HepG2 (cell line): ENCODE measurements around the gene SSH3. TPM values are rescaled to one million over a fixed set of nuclear protein-coding genes. Genes with fewer than 3 reads are reported as not detected.

Experiments
- BRD4 ChIP-seq: sonication (generic); formaldehyde crosslinking; IDR thresholded peaks from 2 replicates; pipeline ENCODE4 v1.4.0; 2020; ENCODE audit warnings: missing genetic modification reagents
- CHCHD3 ChIP-seq: sonication (generic); formaldehyde crosslinking; IDR thresholded peaks from 2 replicates; pipeline ENCODE4 v1.8.0; 2022; ENCODE audit warnings: mild to moderate bottlenecking, missing genetic modification reagents, moderate library complexity
- ELF4 ChIP-seq: sonication (generic); formaldehyde crosslinking; IDR thresholded peaks from 2 replicates; pipeline ENCODE4 v1.5.0; 2020; ENCODE audit warnings: missing genetic modification reagents, mild to moderate bottlenecking, moderate library complexity, borderline replicate concordance
- FOSL1 ChIP-seq: sonication (generic); formaldehyde crosslinking; IDR thresholded peaks from 2 replicates; pipeline ENCODE4 v1.9.0; 2021; ENCODE audit warnings: missing genetic modification reagents, borderline replicate concordance
- MED1 ChIP-seq: sonication (generic); formaldehyde crosslinking; IDR thresholded peaks from 2 replicates; pipeline ENCODE4 v1.4.0; 2020; ENCODE audit warnings: missing genetic modification reagents
- NFRKB ChIP-seq: fragments of 450-650 bp; IDR thresholded peaks from 2 replicates; pipeline ENCODE4 v1.6.1; 2017
- PHF20 ChIP-seq: sonication (generic); formaldehyde crosslinking; IDR thresholded peaks from 2 replicates; pipeline ENCODE4 v1.5.0; 2020; ENCODE audit warnings: mild to moderate bottlenecking, missing genetic modification reagents
- SALL1 ChIP-seq: sonication (generic); formaldehyde crosslinking; IDR thresholded peaks from 2 replicates; pipeline ENCODE4 v1.8.0; 2022; ENCODE audit warnings: mild to moderate bottlenecking, missing genetic modification reagents
- SMAD1 ChIP-seq: sonication (generic); formaldehyde crosslinking; IDR thresholded peaks from 2 replicates; pipeline ENCODE4 v1.4.0; 2020; ENCODE audit warnings: missing genetic modification reagents, low read depth, mild to moderate bottlenecking, borderline replicate concordance
- THAP11 ChIP-seq: IDR thresholded peaks from 2 replicates; pipeline ENCODE4 v1.6.1; 2016; ENCODE audit warnings: missing biosample characterization, missing genetic modification reagents
- ZBTB14 ChIP-seq: sonication (generic); formaldehyde crosslinking; IDR thresholded peaks from 2 replicates; pipeline ENCODE4 v1.4.0; 2020; ENCODE audit warnings: missing genetic modification reagents
- ZKSCAN8 ChIP-seq: IDR thresholded peaks from 2 replicates; pipeline ENCODE4 v1.6.1; 2016; ENCODE audit warnings: borderline replicate concordance, missing genetic modification reagents, missing compliant biosample characterization
- ZNF281 ChIP-seq: sonication (generic); formaldehyde crosslinking; IDR thresholded peaks from 2 replicates; pipeline ENCODE4 v1.4.0; 2020; ENCODE audit warnings: missing genetic modification reagents, borderline replicate concordance
- ZNF496 ChIP-seq: sonication (generic); formaldehyde crosslinking; IDR thresholded peaks from 2 replicates; pipeline ENCODE4 v1.8.1; 2023; ENCODE audit warnings: mild to moderate bottlenecking, moderate library complexity, missing genetic modification reagents; ENCODE audit not compliant: insufficient replicate concordance
- ZNF563 ChIP-seq: sonication (generic); formaldehyde crosslinking; IDR thresholded peaks from 2 replicates; pipeline ENCODE4 v1.8.0; 2022; ENCODE audit warnings: mild to moderate bottlenecking, moderate library complexity, missing genetic modification reagents
- ZNF737 ChIP-seq: sonication (generic); formaldehyde crosslinking; IDR thresholded peaks from 2 replicates; pipeline ENCODE4 v1.5.0; 2020; ENCODE audit warnings: missing genetic modification reagents, mild to moderate bottlenecking, borderline replicate concordance
- ZNF749 ChIP-seq: sonication (generic); formaldehyde crosslinking; IDR thresholded peaks from 2 replicates; pipeline ENCODE4 v1.8.0; 2022; ENCODE audit warnings: mild to moderate bottlenecking, missing genetic modification reagents, moderate library complexity, borderline replicate concordance
- polyA plus RNA-seq, 8 experiments: library from polyadenylated mRNA; depleted of rRNA in 3 of 8; stranded (reverse) in 7 of 8; unstranded in 1 of 8; fragments of >200 nt; fragmentation: Illumina TruSeq in 4 of 8; extraction: Trizol in 4 of 8; gene quantifications; 2 replicates each; pipeline versions ENCODE4 v1.2.1 to v1.2.3, GENCODE V29; 2011 to 2016; ENCODE audit warnings: low read depth in 4 of 8, missing spikeins in 1 of 8, mixed read lengths in 1 of 8; ENCODE audit not compliant: insufficient read depth in 1 of 8
- total RNA-seq, 5 experiments: library from RNA; depleted of rRNA; stranded (reverse); fragments of >200 nt; fragmentation: Illumina TruSeq; extraction: Trizol; gene quantifications; 2 replicates each; pipeline ENCODE4 v1.2.3, GENCODE V29; 2016; ENCODE audit warnings: low read depth in 1 of 5
- TF ChIP-seq, protein P1 (sequence below): sonication (generic); formaldehyde crosslinking; IDR thresholded peaks from 2 replicates; pipeline ENCODE4 v1.4.0; 2020; ENCODE audit warnings: mild to moderate bottlenecking, missing genetic modification reagents

The SSH3 gene
- total and polyA plus RNA-seq, 2 of the 13 experiments (the other 11 are each of a cell fraction or from before 2014, with no cell fraction given), result 12.4 to 18.8 TPM

DNA sequence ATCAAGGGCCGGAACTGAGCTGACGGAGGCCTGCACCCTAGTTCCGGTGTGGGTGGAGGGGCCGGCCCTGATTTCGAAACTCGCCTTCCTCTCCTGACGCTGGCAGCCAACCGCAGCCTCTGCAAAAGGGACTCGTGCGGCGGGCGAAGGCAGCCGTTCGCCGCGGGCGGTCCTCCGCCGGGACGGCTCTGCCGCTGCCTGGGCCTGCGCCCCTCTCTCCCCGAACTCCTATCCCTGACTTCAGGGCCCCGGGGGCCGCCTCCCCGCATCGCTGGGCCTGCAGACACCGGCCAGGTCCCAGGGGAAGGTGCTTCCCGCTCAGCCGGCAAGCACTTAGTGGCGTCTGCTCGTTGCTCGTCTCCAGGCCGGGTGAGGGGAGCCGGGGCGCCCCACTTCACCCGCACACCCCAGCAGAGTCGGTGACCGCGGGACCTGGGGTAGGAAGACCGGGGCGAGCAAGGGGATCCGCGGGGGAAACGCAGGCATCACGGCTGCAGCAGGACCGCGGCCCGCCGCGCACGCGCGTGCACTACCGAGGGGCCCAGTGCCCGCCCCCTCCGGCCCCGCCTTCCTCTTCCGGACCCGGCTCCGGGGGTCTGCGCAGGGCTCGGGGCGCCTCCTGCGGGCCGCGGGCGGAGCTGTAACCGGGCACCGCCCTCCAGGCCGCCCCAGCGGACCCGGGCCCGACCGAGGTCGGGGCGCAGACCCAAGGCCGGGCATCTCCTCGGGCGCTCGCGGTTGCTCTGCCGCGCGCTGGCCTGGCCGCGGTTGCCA lies 14.7 kb upstream of the SSH3 start (continued):
- TF ChIP-seq FOSL1 (CRISPR knock-in tag) (0 out of 2 replicates have a peak, but pooled peaks have one; percentile 39), MED1 (CRISPR knock-in tag) (peak; percentile 86), ZNF563 (peak; percentile 92), ZKSCAN8 (CRISPR knock-in tag) (peak; percentile 55; the same call in 1 of the 2 replicates), ZNF496 (CRISPR knock-in tag) (no peak), ZNF749 (CRISPR knock-in tag) (peak; percentile 67), CHCHD3 (CRISPR knock-in tag) (no peak), BRD4 (CRISPR knock-in tag) (peak; percentile 79; the same call in 1 of the 2 replicates), PHF20 (peak; percentile 53), ZBTB14 (peak; percentile 82), ZNF281 (CRISPR knock-in tag) (peak; percentile 93), THAP11 (peak; percentile 87), SALL1 (CRISPR knock-in tag) (peak; percentile 70), ZNF737 (CRISPR knock-in tag) (no peak), NFRKB (no peak), ELF4 (CRISPR knock-in tag) (peak; percentile 93), SMAD1 (CRISPR knock-in tag) (no peak; the same call in 1 of the 2 replicates)
- TF ChIP-seq, protein P1, sequence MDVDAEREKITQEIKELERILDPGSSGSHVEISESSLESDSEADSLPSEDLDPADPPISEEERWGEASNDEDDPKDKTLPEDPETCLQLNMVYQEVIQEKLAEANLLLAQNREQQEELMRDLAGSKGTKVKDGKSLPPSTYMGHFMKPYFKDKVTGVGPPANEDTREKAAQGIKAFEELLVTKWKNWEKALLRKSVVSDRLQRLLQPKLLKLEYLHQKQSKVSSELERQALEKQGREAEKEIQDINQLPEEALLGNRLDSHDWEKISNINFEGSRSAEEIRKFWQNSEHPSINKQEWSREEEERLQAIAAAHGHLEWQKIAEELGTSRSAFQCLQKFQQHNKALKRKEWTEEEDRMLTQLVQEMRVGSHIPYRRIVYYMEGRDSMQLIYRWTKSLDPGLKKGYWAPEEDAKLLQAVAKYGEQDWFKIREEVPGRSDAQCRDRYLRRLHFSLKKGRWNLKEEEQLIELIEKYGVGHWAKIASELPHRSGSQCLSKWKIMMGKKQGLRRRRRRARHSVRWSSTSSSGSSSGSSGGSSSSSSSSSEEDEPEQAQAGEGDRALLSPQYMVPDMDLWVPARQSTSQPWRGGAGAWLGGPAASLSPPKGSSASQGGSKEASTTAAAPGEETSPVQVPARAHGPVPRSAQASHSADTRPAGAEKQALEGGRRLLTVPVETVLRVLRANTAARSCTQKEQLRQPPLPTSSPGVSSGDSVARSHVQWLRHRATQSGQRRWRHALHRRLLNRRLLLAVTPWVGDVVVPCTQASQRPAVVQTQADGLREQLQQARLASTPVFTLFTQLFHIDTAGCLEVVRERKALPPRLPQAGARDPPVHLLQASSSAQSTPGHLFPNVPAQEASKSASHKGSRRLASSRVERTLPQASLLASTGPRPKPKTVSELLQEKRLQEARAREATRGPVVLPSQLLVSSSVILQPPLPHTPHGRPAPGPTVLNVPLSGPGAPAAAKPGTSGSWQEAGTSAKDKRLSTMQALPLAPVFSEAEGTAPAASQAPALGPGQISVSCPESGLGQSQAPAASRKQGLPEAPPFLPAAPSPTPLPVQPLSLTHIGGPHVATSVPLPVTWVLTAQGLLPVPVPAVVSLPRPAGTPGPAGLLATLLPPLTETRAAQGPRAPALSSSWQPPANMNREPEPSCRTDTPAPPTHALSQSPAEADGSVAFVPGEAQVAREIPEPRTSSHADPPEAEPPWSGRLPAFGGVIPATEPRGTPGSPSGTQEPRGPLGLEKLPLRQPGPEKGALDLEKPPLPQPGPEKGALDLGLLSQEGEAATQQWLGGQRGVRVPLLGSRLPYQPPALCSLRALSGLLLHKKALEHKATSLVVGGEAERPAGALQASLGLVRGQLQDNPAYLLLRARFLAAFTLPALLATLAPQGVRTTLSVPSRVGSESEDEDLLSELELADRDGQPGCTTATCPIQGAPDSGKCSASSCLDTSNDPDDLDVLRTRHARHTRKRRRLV (CRISPR knock-in tag), result no peak
